BJ (cell line): ENCODE measurements around the gene KRTCAP2. TPM values are rescaled to one million over a fixed set of nuclear protein-coding genes. Genes with fewer than 3 reads are reported as not detected.

Source experiments
- CTCF ChIA-PET: fragments of 350-600 bp; formaldehyde crosslinking; extraction: SDS; loops from one replicate; lab custom pipeline; 2021; ENCODE audit warnings: antibody characterized with exemption, inconsistent platforms; lab: Yijun Ruan, JAX
- POLR2A ChIA-PET: fragments of 300-600 bp; sonication (Branson Sonifier 250); formaldehyde crosslinking; extraction: SDS; loops from one replicate; lab custom pipeline; 2021; ENCODE audit warnings: antibody characterized with exemption; lab: Charles Lee
- DNase-seq: peaks from one replicate; pipeline ENCODE4 v3.0.0-alpha.2; 2011; ENCODE audit warnings: low read depth
- H3K27me3 ChIP-seq: 2 replicates; pipeline ENCODE4 v1.6.0; 2011; ENCODE audit warnings: low read length; ENCODE audit not compliant: control insufficient read depth, insufficient read depth
- H3K36me3 ChIP-seq: 2 replicates; pipeline ENCODE4 v1.5.1; 2011; ENCODE audit warnings: low read length; ENCODE audit not compliant: control insufficient read depth, insufficient read depth
- H3K4me3 ChIP-seq: 2 replicates; pipeline ENCODE4 v1.5.1; 2011; ENCODE audit warnings: low read depth, mild to moderate bottlenecking, control low read depth, low read length
- polyA plus RNA-seq: library from polyadenylated mRNA; depleted of rRNA; stranded (reverse); fragments of >200 nt; gene quantifications from 2 replicates; pipeline ENCODE4 v1.2.3, GENCODE V29; 2011
- TF ChIP-seq, protein P1 (sequence below): IDR thresholded peaks from 2 replicates; pipeline ENCODE4 v1.5.1; 2011; ENCODE audit warnings: low read depth, mild to moderate bottlenecking, control low read depth, inconsistent platforms, low read length, moderate library complexity; ENCODE audit not compliant: insufficient read depth

KRTCAP2 gene
- polyA plus RNA-seq, 1 experiment = 225 TPM

DNA sequence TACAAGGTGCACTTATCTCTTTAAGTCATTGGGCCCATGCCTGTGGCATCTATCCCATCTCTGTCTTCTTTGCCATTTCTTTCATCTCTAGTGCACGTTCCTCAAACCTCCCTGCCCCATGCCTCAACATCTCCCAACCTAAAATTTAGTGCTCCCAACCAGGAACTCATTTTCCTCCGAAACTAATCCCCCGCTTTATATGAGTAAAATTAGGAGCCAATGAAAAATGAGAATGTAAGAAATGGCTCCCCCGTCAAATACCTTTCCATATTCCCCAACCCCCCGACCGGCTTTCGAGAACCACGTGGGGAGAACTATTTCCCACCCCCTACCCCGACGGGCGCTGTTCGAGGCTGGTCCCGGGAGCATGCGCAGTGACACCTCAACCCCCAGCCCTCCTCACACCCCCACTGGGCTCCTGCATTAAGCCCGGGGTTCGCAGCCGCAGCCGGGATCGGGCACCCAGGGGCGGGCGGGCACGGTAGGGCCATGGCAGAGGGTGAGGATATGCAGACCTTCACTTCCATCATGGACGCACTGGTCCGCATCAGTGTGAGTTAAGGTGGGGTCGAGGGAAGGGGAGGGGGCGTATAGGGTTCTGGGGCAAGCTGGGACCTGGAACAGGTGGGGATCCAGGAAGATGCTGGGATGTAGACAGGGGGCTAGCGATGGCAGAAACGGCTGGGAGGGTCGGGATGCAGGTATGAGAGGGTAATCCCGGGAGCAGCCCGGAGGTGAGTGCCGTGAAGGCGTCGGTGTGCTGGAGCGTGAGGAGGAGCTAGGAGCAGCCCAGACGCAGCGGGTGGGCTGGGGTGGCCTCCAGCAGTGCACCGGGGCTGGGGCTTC, 597 bp upstream of the KRTCAP2 start, which contains the start of gene TRIM46:
Gene TRIM46 (plus strand): TSS at position 372 of the 846 bp plus-strand sequence. CDS start 118 bp downstream, at position 490.
- DNase-seq = no peak
- Histone ChIP-seq H3K27me3 (no peaks in the 10 kb centered on the region), H3K4me3 (peak within 1 kb of the TSS; percentile 97), H3K36me3 (peaks cover 17% of the 10 kb centered on the region)
- CTCF ChIA-PET = interaction anchor here (0.7 to 11.3 kb wide), 34 partner anchors 11 to 539 kb away, joined by 3 to 259 read pairs (median 4); partner anchors contain the start of genes ADAM15 and THBS3
- TF ChIP-seq, protein P1, sequence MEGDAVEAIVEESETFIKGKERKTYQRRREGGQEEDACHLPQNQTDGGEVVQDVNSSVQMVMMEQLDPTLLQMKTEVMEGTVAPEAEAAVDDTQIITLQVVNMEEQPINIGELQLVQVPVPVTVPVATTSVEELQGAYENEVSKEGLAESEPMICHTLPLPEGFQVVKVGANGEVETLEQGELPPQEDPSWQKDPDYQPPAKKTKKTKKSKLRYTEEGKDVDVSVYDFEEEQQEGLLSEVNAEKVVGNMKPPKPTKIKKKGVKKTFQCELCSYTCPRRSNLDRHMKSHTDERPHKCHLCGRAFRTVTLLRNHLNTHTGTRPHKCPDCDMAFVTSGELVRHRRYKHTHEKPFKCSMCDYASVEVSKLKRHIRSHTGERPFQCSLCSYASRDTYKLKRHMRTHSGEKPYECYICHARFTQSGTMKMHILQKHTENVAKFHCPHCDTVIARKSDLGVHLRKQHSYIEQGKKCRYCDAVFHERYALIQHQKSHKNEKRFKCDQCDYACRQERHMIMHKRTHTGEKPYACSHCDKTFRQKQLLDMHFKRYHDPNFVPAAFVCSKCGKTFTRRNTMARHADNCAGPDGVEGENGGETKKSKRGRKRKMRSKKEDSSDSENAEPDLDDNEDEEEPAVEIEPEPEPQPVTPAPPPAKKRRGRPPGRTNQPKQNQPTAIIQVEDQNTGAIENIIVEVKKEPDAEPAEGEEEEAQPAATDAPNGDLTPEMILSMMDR = no peak
- POLR2A ChIA-PET = no interaction called here

DNA sequence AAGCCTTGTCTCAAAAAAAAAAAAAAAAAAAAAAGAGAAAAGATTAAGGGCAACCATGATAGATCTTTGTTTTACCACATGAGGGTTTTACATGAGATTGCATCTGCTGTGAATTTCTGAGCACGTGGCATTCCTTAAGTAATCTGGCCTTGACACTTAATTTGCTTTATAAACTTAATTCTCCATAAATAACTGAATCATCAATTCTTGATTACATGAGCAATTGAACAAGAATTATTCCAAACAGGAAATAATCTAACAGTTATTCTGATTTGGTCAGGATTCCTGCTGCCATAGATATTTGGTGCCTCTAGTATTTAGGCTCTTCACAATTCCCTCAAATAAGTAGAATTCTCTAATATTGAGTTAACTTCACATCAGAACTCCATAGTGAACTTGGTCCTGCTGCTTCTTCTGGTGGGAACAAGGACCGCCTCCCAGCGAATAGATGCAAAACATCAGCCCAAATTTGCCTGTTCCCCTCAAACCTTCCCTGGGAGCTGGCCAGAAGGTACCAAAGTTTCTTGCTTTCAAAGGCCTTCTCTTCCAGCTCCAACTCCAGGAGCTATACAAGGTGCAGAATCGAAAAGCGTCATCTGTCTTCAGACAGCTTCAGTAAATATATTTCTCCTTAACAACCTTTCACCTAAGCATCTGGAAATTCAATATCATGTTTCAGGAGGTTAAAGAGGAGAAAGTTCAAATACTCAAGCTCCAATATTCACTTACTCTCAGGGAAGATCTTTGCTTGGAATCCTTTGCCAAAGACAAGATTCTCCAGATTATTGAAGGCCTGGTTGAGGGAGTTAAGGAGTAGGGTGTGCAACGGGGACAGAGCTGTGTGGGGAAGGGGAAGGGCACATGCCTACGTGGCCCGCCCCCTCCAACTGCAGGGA, 1.0 kb downstream of the KRTCAP2 start:
- TF ChIP-seq, protein P1 = no peak
- peaks cover 6% of the 10 kb centered on the region for H3K36me3 ChIP-seq
- no peak for DNase-seq
- ChIA-PET POLR2A (no interaction called here), CTCF (interaction anchor here (0.8 to 11.3 kb wide), 22 partner anchors 9 to 198 kb away, joined by 3 to 259 read pairs (median 6); partner anchors contain the start of genes ADAM15, CKS1B, SLC50A1 and THBS3)
- peak overlapping the region; percentile 97 for H3K4me3 ChIP-seq
- no peaks in the 10 kb centered on the region for H3K27me3 ChIP-seq

DNA sequence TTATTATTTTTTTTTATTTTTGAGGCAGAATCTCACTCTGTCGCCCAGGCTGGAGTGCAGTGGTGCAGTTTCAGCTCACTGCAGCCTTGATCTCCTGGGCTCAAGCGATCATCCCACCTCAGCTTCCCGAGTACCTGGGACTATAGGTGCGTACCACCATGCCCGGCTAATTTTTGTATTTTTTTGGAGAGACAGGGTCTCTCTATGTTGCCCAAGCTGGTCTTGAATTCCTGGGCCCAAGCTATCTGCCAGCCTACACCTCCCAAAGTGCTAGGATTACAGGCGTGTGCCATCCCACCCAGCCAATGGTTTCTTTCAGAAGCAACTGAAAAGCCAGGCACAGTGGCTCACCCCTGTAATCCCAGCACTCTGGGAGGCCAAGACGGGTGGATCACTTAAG, 2.3 kb downstream of the KRTCAP2 start:
- ChIA-PET POLR2A (no interaction called here), CTCF (interaction anchor here (1.7 to 11.3 kb wide), 3 partner anchors 23 to 85 kb away, joined by 5 to 259 read pairs (median 46); no protein-coding TSS in a partner anchor)
- Histone ChIP-seq H3K27me3 (peaks cover 4% of the 10 kb centered on the region; the same call in 1 of the 2 replicates), H3K4me3 (no peak overlapping the region), H3K36me3 (peaks cover 2% of the 10 kb centered on the region; the same call in 1 of the 2 replicates)
- TF ChIP-seq, protein P1 = no peak
- DNase-seq = no peak

DNA sequence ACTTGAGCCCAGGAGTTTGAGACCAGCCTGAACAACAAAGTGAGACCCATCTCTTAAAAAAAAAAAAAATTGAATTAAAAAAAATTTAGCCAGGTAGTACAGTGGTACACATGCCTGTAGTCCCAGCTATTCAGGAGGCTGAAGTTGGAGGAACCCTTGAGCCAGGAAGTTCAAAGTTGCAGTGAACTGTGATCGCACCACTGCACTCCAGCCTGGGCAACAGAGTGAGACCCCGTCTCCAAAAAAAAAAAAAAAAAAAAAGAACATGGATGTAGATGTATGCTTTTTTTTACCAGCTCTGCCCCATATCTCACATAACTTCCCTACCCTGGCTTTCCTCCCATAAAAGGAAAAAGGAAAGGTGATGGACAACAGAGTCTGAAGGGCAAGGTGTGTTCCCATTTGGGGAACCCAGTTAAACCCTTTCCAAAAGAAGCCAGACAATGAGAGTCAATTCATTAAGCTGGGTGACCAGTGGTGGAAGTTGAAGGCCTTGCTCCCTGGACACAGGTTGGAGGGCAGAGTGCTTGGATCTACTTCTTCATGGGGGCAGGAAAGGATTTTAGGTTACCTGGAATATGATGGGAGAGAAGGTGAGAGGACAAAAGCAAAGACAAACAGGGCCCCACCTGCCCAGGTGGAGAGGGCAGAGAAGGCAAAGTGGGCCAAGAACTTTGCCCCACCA, 2.9 kb downstream of the KRTCAP2 start:
- peaks cover 2% of the 10 kb centered on the region; the same call in 1 of the 2 replicates for H3K36me3 ChIP-seq
- POLR2A ChIA-PET = no interaction called here
- H3K4me3 ChIP-seq = no peak overlapping the region
- H3K27me3 ChIP-seq = peaks cover 4% of the 10 kb centered on the region; the same call in 1 of the 2 replicates
- CTCF ChIA-PET = interaction anchor here (0.6 to 11.3 kb wide), 4 partner anchors 23 to 85 kb away, joined by 3 to 259 read pairs (median 26); no protein-coding TSS in a partner anchor
- no peak for DNase-seq
- TF ChIP-seq, protein P1 = no peak
